ENCODE results near the gene SAE1. TPM values are rescaled to one million over a fixed set of nuclear protein-coding genes. Genes with fewer than 3 reads are reported as not detected.

SAE1 gene
- total RNA-seq, 1 experiment from 2014 or later = 251 TPM

GRCh38 chr19:47130120-47130588 lies 481 bp upstream of the SAE1 start:
- peaks cover 3% of the 10 kb centered on the region; the same call in 1 of the 2 replicates for H3K36me3 ChIP-seq (ENCODE audit: control insufficient read depth, insufficient read depth, low read length)
- no peak for DNase-seq
- ChIA-PET CTCF (no interaction called here), POLR2A (interaction anchor here (0.6 to 1.8 kb wide), 4 partner anchors 95 to 144 kb away, joined by 4 to 12 read pairs (median 6); partner anchors contain the start of gene CCDC9)
- H3K9me3 ChIP-seq = peaks cover 6% of the 10 kb centered on the region
- no peaks in the 10 kb centered on the region for H3K27me3 Mint-ChIP-seq (ENCODE audit: insufficient read depth, unreplicated experiment)
- peaks cover 31% of the 10 kb centered on the region for H3K4me1 Mint-ChIP-seq (ENCODE audit: low read depth, unreplicated experiment)
- H3K27me3 ChIP-seq (replicated peaks; ENCODE audit: control insufficient read depth, insufficient read depth, low read length) = no peaks in the 10 kb centered on the region
- peak overlapping the region; percentile 98 for H3K27ac Mint-ChIP-seq (ENCODE audit: unreplicated experiment)
- peaks cover 32% of the 10 kb centered on the region for H3K4me1 ChIP-seq
- H3K4me3 ChIP-seq (ENCODE audit: low read depth, low read length) = 0 out of 2 replicates have a peak overlapping the region, but pooled peaks have one; percentile 9
- BruUV-seq (replicated peaks) = no TSS peak
- H3K9me3 Mint-ChIP-seq (ENCODE audit: unreplicated experiment) = peaks cover 10% of the 10 kb centered on the region
- peaks cover 59% of the 10 kb centered on the region for H3K36me3 Mint-ChIP-seq (ENCODE audit: insufficient read depth, unreplicated experiment)
- TF ChIP-seq, protein P1, sequence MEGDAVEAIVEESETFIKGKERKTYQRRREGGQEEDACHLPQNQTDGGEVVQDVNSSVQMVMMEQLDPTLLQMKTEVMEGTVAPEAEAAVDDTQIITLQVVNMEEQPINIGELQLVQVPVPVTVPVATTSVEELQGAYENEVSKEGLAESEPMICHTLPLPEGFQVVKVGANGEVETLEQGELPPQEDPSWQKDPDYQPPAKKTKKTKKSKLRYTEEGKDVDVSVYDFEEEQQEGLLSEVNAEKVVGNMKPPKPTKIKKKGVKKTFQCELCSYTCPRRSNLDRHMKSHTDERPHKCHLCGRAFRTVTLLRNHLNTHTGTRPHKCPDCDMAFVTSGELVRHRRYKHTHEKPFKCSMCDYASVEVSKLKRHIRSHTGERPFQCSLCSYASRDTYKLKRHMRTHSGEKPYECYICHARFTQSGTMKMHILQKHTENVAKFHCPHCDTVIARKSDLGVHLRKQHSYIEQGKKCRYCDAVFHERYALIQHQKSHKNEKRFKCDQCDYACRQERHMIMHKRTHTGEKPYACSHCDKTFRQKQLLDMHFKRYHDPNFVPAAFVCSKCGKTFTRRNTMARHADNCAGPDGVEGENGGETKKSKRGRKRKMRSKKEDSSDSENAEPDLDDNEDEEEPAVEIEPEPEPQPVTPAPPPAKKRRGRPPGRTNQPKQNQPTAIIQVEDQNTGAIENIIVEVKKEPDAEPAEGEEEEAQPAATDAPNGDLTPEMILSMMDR (IDR thresholded peaks at IDR 0.05; ENCODE audit: insufficient read depth in 1 of 2, low read depth in 1 of 2, low read length in 1 of 2, severe bottlenecking in 1 of 2, unreplicated experiment in 1 of 2) = no peak
- H3K4me3 Mint-ChIP-seq (ENCODE audit: unreplicated experiment) = peak overlapping the region; percentile 94
- intact Hi-C loops (cut with micrococcal nuclease; ENCODE audit: unreplicated experiment) = loop anchor here (2.0 to 5.0 kb wide), 3 partner anchors 17 to 112 kb away; partner anchors contain the start of gene ZC3H4

- H3K27ac Mint-ChIP-seq (ENCODE audit: unreplicated experiment) = peak overlapping the region; percentile 98
- H3K9me3 ChIP-seq = peaks cover 6% of the 10 kb centered on the region
- H3K36me3 ChIP-seq (ENCODE audit: control insufficient read depth, insufficient read depth, low read length) = peaks cover 3% of the 10 kb centered on the region; the same call in 1 of the 2 replicates
- TF ChIP-seq, protein P1 (IDR thresholded peaks at IDR 0.05; ENCODE audit: insufficient read depth in 1 of 2, low read depth in 1 of 2, low read length in 1 of 2, severe bottlenecking in 1 of 2, unreplicated experiment in 1 of 2) = no peak
- H3K27me3 Mint-ChIP-seq (ENCODE audit: insufficient read depth, unreplicated experiment) = no peaks in the 10 kb centered on the region
- H3K4me1 Mint-ChIP-seq (ENCODE audit: low read depth, unreplicated experiment) = peaks cover 37% of the 10 kb centered on the region
- BruUV-seq (replicated peaks) = no TSS peak
- ChIA-PET POLR2A (interaction anchor here (1.1 to 1.5 kb wide), 2 partner anchors 19 to 23 kb away, joined by 5 to 19 read pairs; partner anchors contain the start of gene ZC3H4), CTCF (interaction anchor here (1.7 kb wide), 1 partner anchor 119 kb away, joined by 10 read pairs; no protein-coding TSS in a partner anchor)
- H3K27me3 ChIP-seq (replicated peaks; ENCODE audit: control insufficient read depth, insufficient read depth, low read length) = no peaks in the 10 kb centered on the region
- no peak for DNase-seq
- H3K36me3 Mint-ChIP-seq (ENCODE audit: insufficient read depth, unreplicated experiment) = peaks cover 79% of the 10 kb centered on the region
- H3K4me1 ChIP-seq = peaks cover 50% of the 10 kb centered on the region
- intact Hi-C loops (cut with micrococcal nuclease; ENCODE audit: unreplicated experiment) = loop anchor here (5.0 kb wide), 1 partner anchor 110 kb away; no protein-coding TSS in a partner anchor
- peak overlapping the region; percentile 86 for H3K4me3 ChIP-seq (ENCODE audit: low read depth, low read length)
- peaks cover 10% of the 10 kb centered on the region for H3K9me3 Mint-ChIP-seq (ENCODE audit: unreplicated experiment)
- H3K4me3 Mint-ChIP-seq (ENCODE audit: unreplicated experiment) = peak overlapping the region; percentile 94
These were observed 1.7 kb downstream of the SAE1 start for GRCh38 chr19:47132194-47132852.

DNA sequence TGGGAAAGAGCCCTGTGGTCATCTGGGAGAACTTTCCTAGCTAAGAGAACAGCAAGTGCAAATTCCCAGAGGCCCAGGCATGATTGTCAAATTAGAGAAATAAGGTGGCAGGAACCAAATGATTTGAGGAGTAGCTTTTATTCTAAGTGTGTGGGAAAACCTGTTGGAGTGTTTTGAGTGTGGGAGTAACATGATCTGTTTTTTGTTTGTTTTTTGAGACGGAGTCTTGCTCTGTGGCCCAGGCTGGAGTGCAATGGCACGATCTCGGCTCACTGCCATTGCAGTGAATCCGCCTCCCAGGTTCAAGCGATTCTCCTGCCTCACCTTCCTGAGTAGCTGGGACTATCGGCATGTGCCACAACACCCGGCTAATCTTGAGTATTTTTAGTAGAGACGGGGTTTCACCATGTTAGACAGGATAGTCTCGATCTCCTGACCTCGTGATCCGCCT lies 2.4 kb downstream of the SAE1 start:
- ChIA-PET POLR2A (interaction anchor here (0.6 kb wide), 1 partner anchor 20 kb away, joined by 5 read pairs; the partner anchor contains the start of gene ZC3H4), CTCF (no interaction called here)
- H3K36me3 Mint-ChIP-seq (ENCODE audit: insufficient read depth, unreplicated experiment) = peaks cover 85% of the 10 kb centered on the region
- peaks cover 10% of the 10 kb centered on the region for H3K9me3 Mint-ChIP-seq (ENCODE audit: unreplicated experiment)
- H3K4me3 Mint-ChIP-seq (ENCODE audit: unreplicated experiment) = peak overlapping the region; percentile 94
- H3K4me1 Mint-ChIP-seq (ENCODE audit: low read depth, unreplicated experiment) = peaks cover 37% of the 10 kb centered on the region
- no TSS peak for BruUV-seq (replicated peaks)
- Histone ChIP-seq H3K4me1 (peaks cover 50% of the 10 kb centered on the region), H3K9me3 (peaks cover 6% of the 10 kb centered on the region), H3K27me3 (replicated peaks; ENCODE audit: control insufficient read depth, insufficient read depth, low read length) (no peaks in the 10 kb centered on the region), H3K4me3 (ENCODE audit: low read depth, low read length) (no peak overlapping the region), H3K36me3 (ENCODE audit: control insufficient read depth, insufficient read depth, low read length) (peaks cover 3% of the 10 kb centered on the region; the same call in 1 of the 2 replicates)
- DNase-seq = no peak
- intact Hi-C loops (cut with micrococcal nuclease; ENCODE audit: unreplicated experiment) = loop anchor here (5.0 kb wide), 1 partner anchor 109 kb away; no protein-coding TSS in a partner anchor
- TF ChIP-seq, protein P1 (IDR thresholded peaks at IDR 0.05; ENCODE audit: insufficient read depth in 1 of 2, low read depth in 1 of 2, low read length in 1 of 2, severe bottlenecking in 1 of 2, unreplicated experiment in 1 of 2) = no peak
- H3K27me3 Mint-ChIP-seq (ENCODE audit: insufficient read depth, unreplicated experiment) = no peaks in the 10 kb centered on the region
- H3K27ac Mint-ChIP-seq (ENCODE audit: unreplicated experiment) = peak overlapping the region; percentile 98

Measured in Caco-2 (cell line).